ENCODE data around the gene OPALIN. TPM values are rescaled to one million over a fixed set of nuclear protein-coding genes. Genes with fewer than 3 reads are reported as not detected.

OPALIN gene
- total and polyA plus RNA-seq, 9 of the 15 experiments (the other 6 are each of a cell fraction or from before 2014, with no cell fraction given): not detected

DNA sequence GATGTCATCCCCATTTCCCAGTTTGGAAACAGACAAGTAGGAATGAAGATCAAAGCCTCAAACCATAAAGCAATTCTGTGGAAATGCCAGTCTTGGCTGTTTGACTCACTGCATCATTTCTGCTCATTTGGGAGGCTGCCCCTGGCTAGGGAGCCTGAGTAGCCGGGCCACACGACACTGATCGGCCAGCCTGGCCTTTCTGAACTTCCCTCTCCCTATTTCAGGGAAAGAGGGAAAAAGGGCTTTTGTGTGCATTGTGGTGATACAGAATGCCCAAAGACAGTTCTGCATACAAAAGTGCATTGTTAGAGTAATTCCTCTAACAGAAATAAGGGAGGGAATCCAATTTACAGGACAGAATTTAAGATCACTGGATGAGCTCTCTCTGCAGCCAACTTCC, 41.7 kb upstream of the OPALIN start (continued):
- TF ChIP-seq, protein P1, sequence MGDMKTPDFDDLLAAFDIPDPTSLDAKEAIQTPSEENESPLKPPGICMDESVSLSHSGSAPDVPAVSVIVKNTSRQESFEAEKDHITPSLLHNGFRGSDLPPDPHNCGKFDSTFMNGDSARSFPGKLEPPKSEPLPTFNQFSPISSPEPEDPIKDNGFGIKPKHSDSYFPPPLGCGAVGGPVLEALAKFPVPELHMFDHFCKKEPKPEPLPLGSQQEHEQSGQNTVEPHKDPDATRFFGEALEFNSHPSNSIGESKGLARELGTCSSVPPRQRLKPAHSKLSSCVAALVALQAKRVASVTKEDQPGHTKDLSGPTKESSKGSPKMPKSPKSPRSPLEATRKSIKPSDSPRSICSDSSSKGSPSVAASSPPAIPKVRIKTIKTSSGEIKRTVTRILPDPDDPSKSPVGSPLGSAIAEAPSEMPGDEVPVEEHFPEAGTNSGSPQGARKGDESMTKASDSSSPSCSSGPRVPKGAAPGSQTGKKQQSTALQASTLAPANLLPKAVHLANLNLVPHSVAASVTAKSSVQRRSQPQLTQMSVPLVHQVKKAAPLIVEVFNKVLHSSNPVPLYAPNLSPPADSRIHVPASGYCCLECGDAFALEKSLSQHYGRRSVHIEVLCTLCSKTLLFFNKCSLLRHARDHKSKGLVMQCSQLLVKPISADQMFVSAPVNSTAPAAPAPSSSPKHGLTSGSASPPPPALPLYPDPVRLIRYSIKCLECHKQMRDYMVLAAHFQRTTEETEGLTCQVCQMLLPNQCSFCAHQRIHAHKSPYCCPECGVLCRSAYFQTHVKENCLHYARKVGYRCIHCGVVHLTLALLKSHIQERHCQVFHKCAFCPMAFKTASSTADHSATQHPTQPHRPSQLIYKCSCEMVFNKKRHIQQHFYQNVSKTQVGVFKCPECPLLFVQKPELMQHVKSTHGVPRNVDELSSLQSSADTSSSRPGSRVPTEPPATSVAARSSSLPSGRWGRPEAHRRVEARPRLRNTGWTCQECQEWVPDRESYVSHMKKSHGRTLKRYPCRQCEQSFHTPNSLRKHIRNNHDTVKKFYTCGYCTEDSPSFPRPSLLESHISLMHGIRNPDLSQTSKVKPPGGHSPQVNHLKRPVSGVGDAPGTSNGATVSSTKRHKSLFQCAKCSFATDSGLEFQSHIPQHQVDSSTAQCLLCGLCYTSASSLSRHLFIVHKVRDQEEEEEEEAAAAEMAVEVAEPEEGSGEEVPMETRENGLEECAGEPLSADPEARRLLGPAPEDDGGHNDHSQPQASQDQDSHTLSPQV (IDR thresholded peaks at IDR 0.05): no peak
- TF ChIP-seq SRSF7 (optimal IDR thresholded peaks at IDR 0.05; ENCODE audit: low read depth, low read length): no peak
- no peak for TF ChIP-seq TAF9B (IDR thresholded peaks at IDR 0.05; ENCODE audit: partially characterized antibody)

DNA sequence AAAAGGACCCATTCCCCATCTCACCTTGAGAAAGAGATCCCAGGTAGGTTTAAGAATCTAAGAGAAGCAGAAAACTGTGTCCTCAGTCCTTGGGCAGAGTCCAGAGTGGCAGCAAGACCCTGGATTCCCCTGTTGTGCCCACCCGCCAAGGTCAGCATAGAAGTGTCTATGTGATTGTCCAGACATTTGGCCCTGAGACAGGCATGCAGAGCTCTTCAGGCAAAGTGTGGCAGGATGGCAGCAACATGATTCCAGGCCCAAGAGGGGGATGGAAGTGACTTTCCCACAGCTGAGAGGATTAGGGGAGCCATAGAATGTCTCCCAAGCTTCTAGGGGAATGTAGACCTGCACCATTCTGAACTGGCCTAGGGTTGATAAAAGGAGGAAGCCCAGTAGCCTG, 39.1 kb upstream of the OPALIN start:
- Histone ChIP-seq H3K4me1 (replicated peaks in 1 of 2; ENCODE audit: control insufficient read depth in 2 of 2, insufficient read depth in 2 of 2, low read length in 2 of 2) (no peaks in the 10 kb centered on the region), H3K9ac (ENCODE audit: insufficient read depth in 1 of 2, low read depth in 2 of 2, low read length in 2 of 2) (no peak overlapping the region), H3K27me3 (ENCODE audit: control insufficient read depth in 2 of 2, insufficient read depth in 2 of 2, low read length in 2 of 2) (peaks cover 16 to 27% of the 10 kb centered on the region in 2 experiments; a peak in 4 of 5 replicates), H3K9me1 (ENCODE audit: control insufficient read depth, insufficient read depth, low read length) (no peaks in the 10 kb centered on the region), H2AFZ (ENCODE audit: low read depth, low read length) (no peak overlapping the region), H3K79me2 (ENCODE audit: control insufficient read depth, insufficient read depth, low read length) (no peaks in the 10 kb centered on the region), H4K20me1 (replicated peaks; ENCODE audit: control insufficient read depth, insufficient read depth, low read length) (no peaks in the 10 kb centered on the region), H3K36me3 (ENCODE audit: control insufficient read depth, insufficient read depth, low read length) (no peaks in the 10 kb centered on the region), H3K9me3 (replicated peaks; ENCODE audit: control insufficient read depth, insufficient read depth, low read depth, low read length) (no peaks in the 10 kb centered on the region), H3K4me3 (no peak overlapping the region), H3K27ac (ENCODE audit: extremely low read depth, low read depth, low read length) (no peak overlapping the region), H3K4me2 (ENCODE audit: insufficient read depth, low read length) (no peak overlapping the region)
- in situ Hi-C loops (cut with MboI): no loop called here
- POLR2A ChIA-PET: no interaction called here
- no peak for FAIRE-seq
- TF ChIP-seq YY1 (IDR thresholded peaks at IDR 0.05; ENCODE audit: borderline replicate concordance in 1 of 3, control insufficient read depth in 1 of 3, extremely low read depth in 1 of 3, insufficient read depth in 3 of 3, insufficient read length in 1 of 3, insufficient replicate concordance in 2 of 3, low read depth in 1 of 3, low read length in 2 of 3) (no peak), ZFP30 (CRISPR knock-in tag; IDR thresholded peaks at IDR 0.05; ENCODE audit: borderline replicate concordance) (no peak), RAD21 (CRISPR knock-in tag; conservative IDR thresholded peaks at IDR 0.05 in 1 of 2, IDR thresholded peaks at IDR 0.05 in 1 of 2) (no peak), THRAP3 (IDR thresholded peaks at IDR 0.05; ENCODE audit: borderline replicate concordance) (no peak), NR1H2 (CRISPR knock-in tag; IDR thresholded peaks at IDR 0.05) (no peak), ZNF830 (CRISPR knock-in tag; IDR thresholded peaks at IDR 0.05) (no peak), ZNF668 (CRISPR knock-in tag; IDR thresholded peaks at IDR 0.05) (no peak), TEAD2 (tag; IDR thresholded peaks at IDR 0.05) (no peak), HOXB6 (CRISPR knock-in tag; IDR thresholded peaks at IDR 0.05; ENCODE audit: borderline replicate concordance) (no peak), NCOA4 (IDR thresholded peaks at IDR 0.05; ENCODE audit: partially characterized antibody) (no peak), PCBP1 (IDR thresholded peaks at IDR 0.05; ENCODE audit: low read depth, low read length, poor library complexity, severe bottlenecking) (no peak)
- WGBS (ENCODE audit: insufficient coverage, low coverage, missing lambda C conversion rate): 0% methylated on average over 1 of the region's 1 CpG
- no TSS peak for BruUV-seq (replicated peaks)
- ATAC-seq: no peak
- intact Hi-C loops (cut with micrococcal nuclease): loop anchor here (5.0 to 10.0 kb wide), 3 partner anchors 114 to 247 kb away; partner anchors contain the start of gene TLL2
- no peak for DNase-seq (ENCODE audit: extremely low read depth in 1 of 4, low spot score in 3 of 4)
- CTCF ChIA-PET (ENCODE audit: low intra/inter-chr PET ratio): no interaction called here

Data from K562 (cell line).